ENCODE measurements around the gene MTFP1.
A peak's percentile ranks its signal among the peaks of the same experiment; 100 is the strongest.

MTFP1 gene

DNA sequence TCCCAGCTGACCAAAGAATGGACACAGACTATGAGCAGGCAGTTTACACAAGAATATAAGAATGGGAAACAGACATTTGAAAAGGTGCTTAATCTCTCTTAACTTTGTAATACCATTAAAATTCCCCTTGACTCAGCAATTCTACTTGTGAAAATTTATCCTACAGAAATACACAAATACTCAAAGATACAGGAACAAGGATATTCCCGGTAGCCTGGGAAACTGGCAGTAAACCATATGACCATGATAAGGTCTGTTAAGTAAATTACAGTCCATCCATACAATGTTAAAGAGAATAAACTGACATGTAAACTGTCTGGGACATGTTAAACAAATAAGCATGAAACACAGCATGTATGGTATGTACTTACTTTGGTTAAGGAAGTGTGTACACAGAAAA, 8.7 kb upstream of the MTFP1 start:
- Histone ChIP-seq H3K27ac (ENCODE audit: low read depth, low read length, poor library complexity, severe bottlenecking) (no peak overlapping the region), H2AFZ (ENCODE audit: low read length) (no peak overlapping the region), H3F3A (ENCODE audit: insufficient read depth, low read length) (no peaks in the 10 kb centered on the region), H3K79me2 (ENCODE audit: insufficient read depth, low read length) (no peaks in the 10 kb centered on the region), H3K4me2 (ENCODE audit: low read length) (no peak overlapping the region), H4K20me1 (ENCODE audit: insufficient read depth, low read length) (no peaks in the 10 kb centered on the region), H3K9me2 (ENCODE audit: low read depth, low read length) (no peaks in the 10 kb centered on the region), H3K4me1 (ENCODE audit: insufficient read depth, low read length, severe bottlenecking) (peaks cover 6% of the 10 kb centered on the region), H3K4me3 (ENCODE audit: low read depth, low read length, poor library complexity, severe bottlenecking) (no peak overlapping the region), H3K36me3 (ENCODE audit: insufficient read depth, low read length) (peaks cover 25% of the 10 kb centered on the region; the same call in 1 of the 2 replicates), H3K9me3 (ENCODE audit: low read length) (no peaks in the 10 kb centered on the region), H3K9ac (ENCODE audit: low read length) (no peak overlapping the region), H3K27me3 (ENCODE audit: insufficient read depth, low read length) (no peaks in the 10 kb centered on the region)
- TF ChIP-seq, protein P1, sequence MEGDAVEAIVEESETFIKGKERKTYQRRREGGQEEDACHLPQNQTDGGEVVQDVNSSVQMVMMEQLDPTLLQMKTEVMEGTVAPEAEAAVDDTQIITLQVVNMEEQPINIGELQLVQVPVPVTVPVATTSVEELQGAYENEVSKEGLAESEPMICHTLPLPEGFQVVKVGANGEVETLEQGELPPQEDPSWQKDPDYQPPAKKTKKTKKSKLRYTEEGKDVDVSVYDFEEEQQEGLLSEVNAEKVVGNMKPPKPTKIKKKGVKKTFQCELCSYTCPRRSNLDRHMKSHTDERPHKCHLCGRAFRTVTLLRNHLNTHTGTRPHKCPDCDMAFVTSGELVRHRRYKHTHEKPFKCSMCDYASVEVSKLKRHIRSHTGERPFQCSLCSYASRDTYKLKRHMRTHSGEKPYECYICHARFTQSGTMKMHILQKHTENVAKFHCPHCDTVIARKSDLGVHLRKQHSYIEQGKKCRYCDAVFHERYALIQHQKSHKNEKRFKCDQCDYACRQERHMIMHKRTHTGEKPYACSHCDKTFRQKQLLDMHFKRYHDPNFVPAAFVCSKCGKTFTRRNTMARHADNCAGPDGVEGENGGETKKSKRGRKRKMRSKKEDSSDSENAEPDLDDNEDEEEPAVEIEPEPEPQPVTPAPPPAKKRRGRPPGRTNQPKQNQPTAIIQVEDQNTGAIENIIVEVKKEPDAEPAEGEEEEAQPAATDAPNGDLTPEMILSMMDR (IDR thresholded peaks at IDR 0.05; ENCODE audit: low read length) = no peak
- TF ChIP-seq EZH2 (IDR thresholded peaks at IDR 0.05; ENCODE audit: borderline replicate concordance, low read length) = no peak

DNA sequence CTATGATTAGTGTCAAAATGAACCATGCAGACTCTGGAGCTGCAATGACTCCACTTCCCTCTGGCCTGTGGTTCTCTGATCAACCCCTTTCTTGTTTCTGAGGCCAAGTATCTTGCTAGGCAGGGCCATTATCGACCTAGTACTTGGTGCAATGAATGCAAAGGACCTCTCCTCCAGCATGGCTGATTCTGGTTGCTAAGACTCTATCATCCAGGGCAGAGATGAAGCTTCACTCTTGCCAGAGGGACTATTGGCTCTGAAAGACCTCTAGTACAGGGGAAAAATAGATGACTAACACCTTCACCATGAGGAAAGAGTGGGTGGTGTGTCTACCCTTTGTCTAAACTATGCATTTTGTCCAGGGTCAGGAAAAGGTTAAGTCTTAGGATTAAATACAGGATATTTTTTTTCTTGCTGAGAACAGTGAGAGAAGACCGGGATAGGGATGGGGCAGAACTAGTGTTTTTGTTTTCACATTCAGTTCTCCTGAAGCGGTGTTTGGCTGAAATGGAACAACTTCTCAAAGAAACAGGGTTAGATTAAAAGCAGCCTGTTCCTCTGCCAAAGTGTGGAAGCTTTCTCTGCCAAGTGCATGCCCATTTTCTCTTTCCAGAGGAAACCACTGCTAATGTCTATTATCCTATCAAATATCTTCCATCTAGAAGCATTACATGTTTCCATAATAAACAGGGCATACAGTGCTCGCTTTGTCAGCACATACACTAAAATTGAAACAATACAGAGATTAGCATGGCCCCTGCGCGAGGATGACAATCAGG, 5.0 kb upstream of the MTFP1 start:
- H3K4me1 ChIP-seq (ENCODE audit: insufficient read depth, low read length, severe bottlenecking) = peaks cover 33% of the 10 kb centered on the region
- H3K36me3 ChIP-seq (ENCODE audit: insufficient read depth, low read length) = peaks cover 24% of the 10 kb centered on the region; the same call in 1 of the 2 replicates
- H3K27me3 ChIP-seq (ENCODE audit: insufficient read depth, low read length) = no peaks in the 10 kb centered on the region
- H3K4me3 ChIP-seq (ENCODE audit: low read depth, low read length, poor library complexity, severe bottlenecking) = no peak overlapping the region
- TF ChIP-seq, protein P1 (IDR thresholded peaks at IDR 0.05; ENCODE audit: low read length) = no peak
- no peak for TF ChIP-seq EZH2 (IDR thresholded peaks at IDR 0.05; ENCODE audit: borderline replicate concordance, low read length)
- H3F3A ChIP-seq (ENCODE audit: insufficient read depth, low read length) = no peaks in the 10 kb centered on the region
- no peak overlapping the region for H2AFZ ChIP-seq (ENCODE audit: low read length)
- no peaks in the 10 kb centered on the region for H3K9me2 ChIP-seq (ENCODE audit: low read depth, low read length)
- H3K4me2 ChIP-seq (ENCODE audit: low read length) = no peak overlapping the region
- H4K20me1 ChIP-seq (ENCODE audit: insufficient read depth, low read length) = no peaks in the 10 kb centered on the region
- H3K79me2 ChIP-seq (ENCODE audit: insufficient read depth, low read length) = no peaks in the 10 kb centered on the region
- no peaks in the 10 kb centered on the region for H3K9me3 ChIP-seq (ENCODE audit: low read length)
- H3K27ac ChIP-seq (ENCODE audit: low read depth, low read length, poor library complexity, severe bottlenecking) = no peak overlapping the region
- H3K9ac ChIP-seq (ENCODE audit: low read length) = no peak overlapping the region

DNA sequence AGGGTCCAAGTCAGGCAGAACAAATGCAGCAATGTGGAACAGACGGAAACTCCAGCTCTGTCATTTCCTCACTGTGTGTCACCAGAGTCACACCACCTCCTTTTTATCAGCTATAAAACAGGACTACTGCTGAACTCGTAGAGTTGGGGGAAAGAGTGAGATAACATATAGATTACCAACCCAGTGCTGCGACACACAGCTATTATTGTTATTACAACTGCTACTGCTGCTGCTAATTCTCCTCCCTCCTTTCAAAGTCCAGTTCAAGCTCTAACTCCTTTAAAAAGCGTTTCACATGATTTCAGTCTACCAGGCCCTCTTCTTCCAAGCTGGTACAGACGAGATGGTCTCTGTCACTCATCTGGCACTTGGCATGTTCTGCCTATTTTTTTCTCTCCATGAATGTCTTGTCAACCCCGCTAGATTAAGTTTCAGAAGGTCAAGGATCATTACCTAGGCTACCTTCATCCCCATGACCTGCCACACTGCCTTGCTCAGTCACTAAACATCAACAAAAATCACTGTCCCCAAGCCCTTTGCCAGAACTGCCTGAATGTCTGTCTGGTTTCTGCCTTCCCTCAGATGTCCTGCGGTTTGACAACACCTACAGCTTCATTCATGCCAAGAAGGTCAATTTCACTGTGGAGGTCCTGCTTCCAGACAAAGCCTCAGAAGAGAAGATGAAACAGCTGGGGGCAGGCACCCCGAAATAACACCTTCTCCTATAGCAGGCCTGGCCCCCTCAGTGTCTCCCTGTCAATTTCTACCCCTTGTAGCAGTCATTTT, 3.7 kb upstream of the MTFP1 start:
- Histone ChIP-seq H3K9me2 (ENCODE audit: low read depth, low read length) (no peaks in the 10 kb centered on the region), H3K4me2 (ENCODE audit: low read length) (peak overlapping the region; percentile 83; the same call in 1 of the 2 replicates), H3K9ac (ENCODE audit: low read length) (peak overlapping the region; percentile 93; the same call in 1 of the 2 replicates), H3K27ac (ENCODE audit: low read depth, low read length, poor library complexity, severe bottlenecking) (no peak overlapping the region), H2AFZ (ENCODE audit: low read length) (no peak overlapping the region), H3K4me3 (ENCODE audit: low read depth, low read length, poor library complexity, severe bottlenecking) (peak overlapping the region; percentile 81), H3K27me3 (ENCODE audit: insufficient read depth, low read length) (no peaks in the 10 kb centered on the region), H3K9me3 (ENCODE audit: low read length) (no peaks in the 10 kb centered on the region), H3K79me2 (ENCODE audit: insufficient read depth, low read length) (no peaks in the 10 kb centered on the region), H3K36me3 (ENCODE audit: insufficient read depth, low read length) (peaks cover 20% of the 10 kb centered on the region; the same call in 1 of the 2 replicates), H3F3A (ENCODE audit: insufficient read depth, low read length) (no peaks in the 10 kb centered on the region), H3K4me1 (ENCODE audit: insufficient read depth, low read length, severe bottlenecking) (peaks cover 42% of the 10 kb centered on the region), H4K20me1 (ENCODE audit: insufficient read depth, low read length) (no peaks in the 10 kb centered on the region)
- TF ChIP-seq EZH2 (IDR thresholded peaks at IDR 0.05; ENCODE audit: borderline replicate concordance, low read length) = no peak
- TF ChIP-seq, protein P1 (IDR thresholded peaks at IDR 0.05; ENCODE audit: low read length) = no peak

Measured in OCI-LY1 (cell line).